Activated T-cell treated with anti-CD3 and anti-CD28 coated beads for 24 hours (primary cell): Measurements from ENCODE around the gene ERH.
"Not testable (repeated sequence)": the region's sequence is repeated elsewhere in the genome, so short reads cannot be mapped to it uniquely, and the experiment has no call there.

Source experiments
- DNase-seq: peaks from one replicate; pipeline ENCODE4 v3.0.0-alpha.2; 2020; ENCODE audit warnings: low read depth

Gene ERH

DNA sequence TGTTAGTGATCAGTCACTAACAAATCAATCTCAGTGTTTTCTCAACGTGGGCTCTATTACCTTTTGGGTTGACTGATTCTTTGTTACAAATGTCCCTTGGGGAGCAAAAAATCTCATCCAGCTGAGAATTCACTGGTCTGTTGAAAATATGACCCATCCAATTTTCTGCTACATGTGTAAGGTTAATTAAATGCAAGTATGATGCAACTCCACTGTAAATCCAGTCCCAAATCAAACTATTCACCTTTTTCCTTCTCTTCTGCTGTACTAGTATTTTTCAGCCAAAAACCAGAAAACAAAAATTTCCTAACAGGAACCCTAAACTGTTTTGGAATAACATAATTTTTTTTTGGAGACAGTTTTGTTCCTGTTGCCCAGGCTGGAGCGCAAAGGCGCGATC is 2.2 kb downstream of the ERH start:
- no peak for DNase-seq

GRCh38 chr14:69392481-69392880 is 5.6 kb downstream of the ERH start:
- no peak for DNase-seq

- DNase-seq: not testable (repeated sequence)
These were observed 6.7 kb downstream of the ERH start for GRCh38 chr14:69391400-69391799.

DNA sequence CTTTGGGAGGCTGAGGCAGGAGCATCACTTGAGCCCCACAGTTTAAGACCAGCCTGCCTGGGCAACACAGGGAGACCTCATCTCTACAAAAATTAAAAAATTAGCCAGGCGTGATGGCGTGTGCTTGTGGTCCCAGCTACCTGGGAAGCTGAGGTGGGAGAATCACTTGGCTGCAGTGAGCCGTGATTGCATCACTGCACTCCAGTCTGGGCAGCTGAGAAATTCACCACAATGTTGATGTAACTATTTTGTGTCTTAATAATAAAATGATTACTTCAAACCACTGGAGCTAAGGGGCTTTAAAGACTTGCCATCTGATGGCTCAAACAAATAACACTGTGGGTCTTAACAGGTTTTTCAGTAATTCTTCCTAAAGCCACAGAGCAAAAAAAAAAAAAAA is 10.8 kb downstream of the ERH start:
- no peak for DNase-seq

DNA sequence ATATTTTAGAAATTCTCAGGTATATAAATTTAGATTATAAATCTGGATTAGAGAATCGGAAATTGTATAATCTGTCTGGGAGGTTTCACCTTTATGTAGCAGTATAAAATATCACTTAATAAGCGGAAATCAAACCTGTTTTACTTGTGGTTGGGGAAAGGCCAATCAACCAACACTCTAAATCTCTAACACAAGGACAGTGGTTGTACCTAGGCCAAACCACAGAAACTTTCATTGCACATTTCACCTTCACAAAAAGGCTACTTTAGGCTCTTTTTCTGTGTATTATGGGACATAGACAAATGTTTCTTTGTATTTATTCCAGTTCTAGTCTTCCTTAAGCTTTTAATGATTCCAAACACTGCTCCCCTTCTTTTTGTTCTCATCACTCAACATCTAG is 19.8 kb downstream of the ERH start:
- DNase-seq: no peak

GRCh38 chr14:69376439-69376838 is 21.7 kb downstream of the ERH start:
- no peak for DNase-seq

DNA sequence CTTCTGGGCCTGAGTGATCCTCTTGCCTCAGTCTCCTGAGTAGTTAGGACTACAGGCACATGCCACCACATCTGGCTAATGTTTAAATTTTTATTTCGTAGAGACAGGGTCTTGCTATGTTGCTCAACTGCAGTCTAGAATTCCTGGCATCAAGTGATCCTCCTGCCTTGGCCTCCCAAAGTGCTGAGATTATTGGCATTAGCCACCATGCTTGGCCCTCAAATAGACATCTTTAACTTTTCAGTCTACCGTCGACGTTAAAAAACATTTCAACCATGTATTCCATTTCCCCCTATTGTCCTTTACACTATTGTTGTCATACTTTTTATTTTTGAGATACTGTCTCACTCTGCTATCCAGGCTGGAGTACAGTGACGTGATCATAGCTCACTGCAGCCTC is 22.4 kb downstream of the ERH start:
- DNase-seq: no peak

GRCh38 chr14:69375182-69375581 is 22.9 kb downstream of the ERH start:
- DNase-seq: no peak

GRCh38 chr14:69374235-69374634 is 23.9 kb downstream of the ERH start:
- DNase-seq: no peak

DNA sequence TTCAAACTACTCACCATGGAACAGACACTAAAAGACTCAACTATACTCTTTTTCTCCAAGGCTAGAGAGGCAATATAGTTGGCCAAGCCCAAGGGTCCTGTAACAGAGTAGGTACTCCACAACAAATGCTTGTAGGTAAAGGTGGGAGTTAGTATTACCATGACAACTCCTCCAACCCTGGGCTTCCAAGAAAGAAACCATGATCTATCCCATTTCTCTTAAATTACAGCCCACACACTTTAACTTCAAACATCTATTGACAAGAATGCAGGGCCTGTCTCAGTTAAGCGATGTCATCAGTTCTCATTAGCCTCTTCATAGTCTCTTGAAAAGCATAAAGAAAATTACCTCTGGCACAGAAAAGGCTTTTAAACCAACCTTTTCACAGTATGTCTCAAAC is 25.0 kb downstream of the ERH start:
- DNase-seq: no peak

- no peak for DNase-seq
These were observed 26.0 kb downstream of the ERH start for GRCh38 chr14:69372146-69372545.

DNA sequence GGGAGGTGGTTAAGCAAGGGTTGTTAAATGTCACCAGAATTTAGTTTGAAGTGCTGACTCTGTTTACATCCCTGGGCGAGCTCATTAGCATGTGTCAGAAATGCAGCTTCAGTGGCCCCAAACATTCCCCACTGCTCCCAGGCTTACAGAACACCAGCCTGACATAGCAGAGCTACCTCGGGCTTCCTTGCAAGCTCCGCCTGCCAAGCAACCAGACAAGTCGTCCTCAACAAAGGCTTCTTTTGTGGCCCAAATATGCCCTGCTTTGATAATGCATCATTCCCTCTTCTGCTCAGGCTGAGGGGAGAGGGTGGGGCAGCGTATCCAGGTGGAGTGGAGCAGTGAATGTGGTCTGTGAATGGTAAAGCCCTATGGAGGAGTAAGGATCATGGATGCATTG is 28.0 kb downstream of the ERH start:
- DNase-seq: no peak

- DNase-seq: no peak
These were observed 29.7 kb downstream of the ERH start for GRCh38 chr14:69368381-69368780.

DNA sequence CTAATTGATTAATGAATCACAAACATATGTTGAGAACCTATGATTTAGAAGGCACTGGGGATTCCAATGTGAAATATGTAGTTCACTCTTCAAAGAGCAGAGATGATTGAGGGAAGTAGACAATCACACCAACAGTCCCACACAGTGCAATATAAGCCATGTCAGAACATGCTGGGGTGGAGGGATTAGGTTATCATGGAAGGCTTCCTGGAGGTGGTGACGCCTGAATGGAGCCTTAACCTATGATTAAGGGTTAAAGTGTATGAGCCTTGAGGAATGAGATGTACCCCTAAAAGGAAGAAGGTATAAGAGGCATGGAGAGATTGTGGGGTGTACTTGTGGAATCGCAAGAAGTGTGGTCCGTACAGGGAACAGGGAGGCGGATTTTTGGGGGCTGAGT is 31.3 kb downstream of the ERH start:
- no peak for DNase-seq

GRCh38 chr14:69366069-69366468 is 32.0 kb downstream of the ERH start:
- no peak for DNase-seq

DNA sequence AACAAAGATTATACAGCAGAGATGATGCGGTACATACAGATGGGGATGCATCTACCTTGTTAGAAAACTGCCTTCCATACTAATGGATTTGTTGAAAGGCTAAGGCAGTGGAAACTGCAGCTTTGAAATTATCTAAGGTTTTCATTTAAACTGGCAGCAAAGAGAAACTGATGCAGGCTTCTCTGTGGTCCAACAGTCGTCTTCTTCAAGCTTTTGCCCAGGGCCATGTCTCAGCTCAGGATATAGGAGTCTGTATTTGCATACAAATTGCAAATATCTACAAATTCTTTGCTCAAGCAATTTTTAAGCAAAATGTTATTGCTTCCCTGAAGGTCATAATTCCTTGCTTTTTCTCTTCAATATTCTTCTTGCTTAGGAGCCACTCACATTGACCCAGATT is 33.7 kb downstream of the ERH start:
- DNase-seq: no peak

DNA sequence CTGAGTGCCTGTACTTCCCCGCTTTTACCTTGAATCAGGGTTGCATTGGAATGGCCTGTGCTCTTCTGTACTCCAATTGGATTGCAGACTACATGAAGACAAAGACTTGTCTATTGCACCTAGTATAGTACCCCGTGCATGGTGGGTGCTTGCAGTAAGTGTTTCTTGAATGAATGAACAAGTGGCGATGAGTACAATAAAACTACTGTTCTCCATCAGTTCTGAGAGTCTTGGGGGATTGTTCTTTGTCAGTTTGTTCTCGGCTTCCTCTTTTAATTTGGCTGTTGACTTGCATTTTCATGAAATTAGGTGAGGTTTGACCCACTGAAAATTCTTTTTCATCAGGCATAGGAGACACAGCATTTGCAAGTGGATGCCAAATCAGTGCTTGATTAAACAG is 34.1 kb downstream of the ERH start:
- DNase-seq: no peak

GRCh38 chr14:69363055-69363454 is 35.0 kb downstream of the ERH start:
- DNase-seq: no peak

DNA sequence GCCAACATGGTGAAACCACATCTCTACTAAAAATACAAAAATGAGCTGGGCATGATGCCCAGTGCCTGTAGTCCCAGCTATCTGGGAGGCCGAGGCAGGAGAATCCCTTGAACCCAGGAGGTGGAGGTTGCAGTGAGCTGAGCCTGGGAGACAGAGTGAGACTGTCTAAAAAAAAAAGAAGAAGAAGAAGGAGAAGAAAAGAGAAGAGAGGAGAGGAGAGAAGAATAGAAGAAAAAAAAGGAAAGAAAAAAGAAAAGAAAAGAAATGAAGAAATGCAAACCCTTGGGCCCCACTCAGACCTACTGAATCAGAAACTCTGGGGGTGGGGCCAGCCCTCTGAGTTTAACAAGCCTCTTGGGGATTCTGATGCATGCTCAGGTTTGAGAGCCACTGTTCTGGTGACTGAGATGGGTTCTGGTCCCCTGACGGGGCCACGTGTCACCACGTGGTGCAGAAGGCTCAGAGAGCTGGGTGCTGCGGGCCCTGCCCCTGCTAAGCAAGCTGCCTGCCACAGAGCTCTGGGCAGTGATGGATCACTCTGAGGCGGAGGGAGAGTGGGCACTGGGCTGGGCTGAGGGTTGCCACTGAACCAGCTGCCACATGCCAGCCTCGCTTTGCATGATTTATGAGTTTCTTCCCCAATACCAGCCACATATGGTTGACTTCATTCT is 37.5 kb downstream of the ERH start:
- DNase-seq: no peak

- no peak for DNase-seq
These were observed 39.1 kb downstream of the ERH start for GRCh38 chr14:69358966-69359365.

- peak; percentile 13 for DNase-seq
These were observed 39.7 kb downstream of the ERH start for GRCh38 chr14:69358233-69358963.

DNA sequence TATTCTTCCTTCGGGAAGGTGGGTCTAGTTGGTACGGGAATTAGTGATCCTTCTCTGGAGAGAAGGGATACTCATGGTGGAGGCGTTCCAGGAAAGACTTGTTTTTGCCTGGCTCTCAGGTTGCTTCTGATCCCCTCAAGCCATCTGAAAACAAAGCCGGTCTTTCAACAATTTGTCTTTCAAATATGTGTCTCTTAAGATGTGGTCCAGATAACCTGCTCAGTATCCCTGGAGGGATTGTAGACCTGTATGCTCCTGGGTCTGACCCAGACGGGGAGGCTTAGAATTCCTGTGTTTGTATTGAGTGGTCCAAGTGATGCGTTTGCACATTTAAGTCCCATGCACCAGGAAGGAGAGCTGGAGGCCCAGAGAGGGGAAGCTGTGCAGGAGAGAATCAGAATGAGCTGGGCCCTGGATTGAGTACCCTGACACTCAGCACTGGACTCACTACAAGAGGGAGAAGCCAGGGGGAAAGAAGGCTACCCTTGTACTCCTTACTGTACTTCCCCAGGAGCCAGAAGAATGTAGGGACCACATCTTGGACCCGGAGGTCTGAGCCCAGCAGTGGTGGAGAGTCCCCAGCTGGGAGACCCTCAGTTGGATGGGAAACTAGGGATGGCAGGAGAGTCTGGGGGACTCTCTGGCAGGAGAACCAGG is 40.4 kb downstream of the ERH start:
- DNase-seq: no peak

DNA sequence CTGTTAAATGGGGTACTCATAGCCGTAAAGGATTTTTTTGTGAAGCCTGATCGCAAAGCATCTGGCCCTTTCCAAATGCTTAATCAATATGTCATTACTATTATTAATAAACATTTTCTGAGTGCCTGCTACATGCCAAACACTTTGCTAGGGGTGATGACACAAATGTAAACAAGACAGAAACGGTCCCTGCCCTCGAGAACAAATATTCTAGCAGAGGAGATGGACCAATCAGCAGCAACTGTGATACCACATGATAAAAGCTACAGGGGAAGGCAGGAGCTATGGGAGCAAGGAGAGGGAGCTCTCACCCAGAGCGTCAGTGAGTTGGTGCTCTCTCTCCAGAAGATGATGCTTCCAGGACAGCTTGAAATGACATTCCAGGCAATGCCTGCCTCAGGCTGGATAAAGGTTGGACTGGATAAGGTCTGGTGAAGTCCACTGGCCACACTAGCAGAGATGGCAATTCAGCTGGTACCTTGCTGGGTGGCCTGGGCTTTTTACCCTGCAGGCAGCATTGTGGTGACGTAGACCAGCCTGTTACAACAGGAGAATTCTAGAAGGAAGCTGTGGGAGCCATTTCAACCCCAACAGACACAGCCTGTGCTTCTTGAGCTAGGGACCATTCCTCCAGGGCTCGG is 41.1 kb downstream of the ERH start:
- DNase-seq: no peak
